Anterior cingulate cortex (tissue), 58 donors: ENCODE results near the gene CNOT1.

Experiments
- DNase-seq, 58 donors: peaks; one replicate each; lab custom pipeline; 2025; lab: John Stamatoyannopoulos, UW

Gene CNOT1

GRCh38 chr16:58506241-58507194 lies 123.1 kb downstream of the CNOT1 start:
- no peak for DNase-seq

GRCh38 chr16:58503863-58504688 lies 125.5 kb downstream of the CNOT1 start:
- no peak for DNase-seq

GRCh38 chr16:58503166-58503862 lies 126.3 kb downstream of the CNOT1 start:
- DNase-seq: no peak

DNA sequence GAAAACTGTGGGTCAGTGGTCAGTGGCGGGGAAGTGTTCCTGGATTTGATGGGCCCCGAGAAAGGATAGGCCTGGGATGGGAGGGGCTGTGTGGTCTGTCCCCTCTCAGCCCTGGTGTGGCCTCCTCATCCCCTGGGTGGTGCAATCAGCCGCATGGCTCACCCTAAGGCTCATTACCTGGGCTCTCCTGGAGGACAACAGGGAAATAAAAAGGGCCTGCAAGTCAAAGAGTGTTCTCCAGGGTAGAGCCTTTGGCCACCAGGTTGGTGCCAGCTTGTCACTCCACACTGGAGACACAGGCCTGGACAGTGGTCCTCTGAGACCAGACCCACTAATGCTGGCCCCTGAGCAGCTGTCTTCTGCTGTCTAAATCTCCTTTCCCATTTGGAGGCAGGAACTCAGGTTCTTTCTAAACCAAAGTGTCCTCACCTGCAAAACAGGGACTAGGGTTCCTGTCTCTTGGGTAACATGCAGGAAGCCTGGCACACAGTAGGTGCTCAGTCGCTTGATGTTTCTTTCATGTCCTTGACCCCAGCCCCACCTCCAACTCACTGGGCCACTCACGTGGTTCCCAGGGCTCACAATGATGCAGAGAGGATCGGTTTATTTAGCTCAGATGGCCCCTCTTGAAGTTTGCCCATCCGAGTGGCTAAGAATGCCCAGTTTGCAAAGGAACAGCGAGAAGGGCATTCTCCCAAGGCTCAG lies 127.3 kb downstream of the CNOT1 start:
- no peak for DNase-seq

DNA sequence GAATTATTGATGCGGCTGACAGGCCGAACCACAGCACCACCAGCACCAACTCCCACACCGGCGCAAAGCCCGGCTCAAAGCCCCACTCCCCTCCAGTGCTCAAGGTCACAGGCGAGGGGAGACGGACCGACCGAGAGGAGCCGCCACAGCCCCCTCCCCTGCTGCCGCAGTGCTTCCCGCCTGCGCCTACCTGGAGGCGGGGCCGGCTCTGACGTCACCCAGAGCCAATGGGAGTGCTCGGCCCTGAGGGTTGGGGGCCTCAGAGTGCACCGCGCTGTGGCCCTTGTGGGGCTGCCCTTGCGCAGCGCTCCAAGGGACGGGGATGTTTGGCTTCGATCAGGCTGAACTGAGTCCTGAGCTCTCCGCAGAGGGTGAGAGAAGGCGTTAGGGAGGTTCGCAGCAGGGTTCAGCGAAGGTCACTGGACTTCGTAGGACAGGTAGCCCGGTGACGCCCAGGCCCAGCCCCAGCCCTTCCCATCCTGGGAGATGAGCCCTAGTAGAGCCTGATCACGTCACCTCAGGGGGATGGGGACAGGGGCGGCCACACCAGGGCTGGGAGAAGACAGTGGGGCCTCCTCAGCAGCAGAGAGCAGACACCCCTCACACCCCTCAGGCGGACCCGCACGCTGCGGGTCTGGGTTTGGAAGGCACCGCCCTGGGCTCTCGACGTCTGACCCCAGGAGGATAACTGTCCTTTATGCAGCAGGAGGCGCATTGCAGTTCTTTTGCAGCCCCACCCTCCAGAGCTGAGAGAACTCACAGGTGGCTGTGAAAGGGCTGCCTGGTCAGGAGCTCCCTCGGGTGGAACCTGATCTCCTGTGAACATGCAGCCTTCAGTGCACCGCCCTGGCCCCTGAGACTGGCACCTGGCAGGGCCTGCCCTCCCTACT lies 128.1 kb downstream of the CNOT1 start:
- DNase-seq: peak in 44 of 58 donors; percentile 29 to 84 (median 51)

GRCh38 chr16:58500430-58501241 lies 129.0 kb downstream of the CNOT1 start:
- DNase-seq: peak in 8 of 58 donors; percentile 18 to 79 (median 52)

- DNase-seq: peak; percentile 38 to 98 (median 91)
Measured at GRCh38 chr16:58499615-58500351, 129.8 kb downstream of the CNOT1 start, which contains the start of gene NDRG4. Gene NDRG4 (plus strand): TSS chr16:58500143. CDS start chr16:58500249, 106 bp downstream.

DNA sequence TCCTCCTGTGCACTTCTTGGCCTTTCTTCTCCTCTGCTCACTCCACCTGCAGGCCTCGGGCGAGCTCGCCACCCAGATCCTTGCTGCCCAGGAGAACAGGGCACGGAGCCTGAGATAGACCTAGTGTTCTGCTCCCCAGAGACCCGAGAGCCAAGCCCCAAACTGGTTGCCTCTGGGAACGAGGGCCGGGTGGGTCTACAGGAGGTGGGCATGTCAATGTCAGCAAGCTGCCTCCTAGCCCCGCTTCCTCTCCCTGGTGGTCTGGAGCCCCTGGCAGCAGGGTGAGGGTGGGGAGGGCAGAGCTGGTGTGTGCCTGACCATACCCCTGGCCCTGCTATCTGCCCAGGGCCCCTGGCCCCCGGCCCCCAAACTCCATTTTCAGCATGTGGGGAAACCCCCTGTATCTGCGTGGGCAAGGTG lies 130.5 kb downstream of the CNOT1 start:
- DNase-seq: peak in 1 of 58 donors; percentile 61

GRCh38 chr16:58498341-58499091 lies 131.1 kb downstream of the CNOT1 start:
- DNase-seq: no peak

DNA sequence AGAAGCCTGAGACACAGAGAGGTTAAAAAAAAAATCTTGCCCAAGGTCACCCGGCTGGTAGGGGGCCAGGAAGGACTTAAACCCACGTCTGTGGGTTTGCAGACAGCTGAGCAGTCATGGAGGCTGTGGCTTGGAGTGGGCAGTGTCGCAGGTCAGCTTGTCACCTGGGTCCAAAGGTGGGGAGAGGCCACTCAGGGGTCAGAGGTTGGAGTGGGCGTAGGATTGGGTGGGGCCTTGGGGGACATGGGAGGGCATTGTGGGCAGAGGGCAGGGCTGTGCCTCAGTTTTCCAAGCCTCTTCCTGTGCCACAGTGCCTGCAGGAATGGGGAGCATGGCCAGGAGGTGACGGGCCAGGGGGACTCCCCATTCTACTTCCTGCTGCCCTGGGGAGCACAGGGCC lies 131.7 kb downstream of the CNOT1 start:
- DNase-seq: no peak

GRCh38 chr16:58497468-58497867 lies 132.2 kb downstream of the CNOT1 start:
- DNase-seq: no peak

DNA sequence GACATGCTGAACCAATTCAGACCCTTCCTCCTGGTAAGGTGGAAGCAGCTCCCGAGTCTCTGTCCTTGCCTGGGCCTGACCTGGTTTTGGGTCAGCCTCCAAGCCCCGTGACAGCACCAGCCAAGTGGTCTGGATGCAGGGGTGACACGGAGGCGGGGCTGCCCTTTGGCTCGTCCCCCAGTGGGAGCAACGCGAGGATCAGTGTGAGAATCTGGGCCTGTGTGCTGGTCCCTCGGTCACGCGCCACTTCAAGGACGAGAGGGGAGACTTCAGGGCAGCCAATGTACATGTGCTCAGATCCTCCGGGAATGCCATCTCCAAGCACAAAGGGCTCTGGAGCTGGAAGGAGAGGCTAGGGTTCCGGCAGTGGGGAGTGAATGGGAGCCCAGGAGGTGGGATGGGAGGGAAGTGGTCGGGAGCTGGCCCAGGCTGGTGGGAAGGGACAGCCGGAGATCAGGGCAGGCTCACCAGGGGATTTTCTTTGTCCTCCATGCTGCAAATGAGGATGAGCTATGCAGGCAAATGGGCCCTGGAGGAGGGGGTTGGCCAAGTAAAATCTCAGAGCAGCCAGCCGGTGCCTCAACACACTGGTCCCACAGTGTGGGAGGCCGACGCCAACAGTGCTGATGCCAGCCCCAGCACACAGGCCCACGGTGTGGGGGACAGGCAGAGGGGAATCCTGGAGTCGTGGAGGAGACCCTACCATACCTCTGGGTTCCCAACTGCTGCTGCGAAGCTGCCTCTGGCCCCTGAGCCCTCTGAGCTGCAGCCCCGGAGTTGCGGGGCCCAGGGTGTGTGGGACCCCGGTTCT lies 133.9 kb downstream of the CNOT1 start:
- peak in 50 of 58 donors; percentile 45 to 96 (median 79) for DNase-seq

GRCh38 chr16:58494981-58495520 lies 134.6 kb downstream of the CNOT1 start:
- peak in 57 of 58 donors; percentile 35 to 96 (median 86) for DNase-seq

DNA sequence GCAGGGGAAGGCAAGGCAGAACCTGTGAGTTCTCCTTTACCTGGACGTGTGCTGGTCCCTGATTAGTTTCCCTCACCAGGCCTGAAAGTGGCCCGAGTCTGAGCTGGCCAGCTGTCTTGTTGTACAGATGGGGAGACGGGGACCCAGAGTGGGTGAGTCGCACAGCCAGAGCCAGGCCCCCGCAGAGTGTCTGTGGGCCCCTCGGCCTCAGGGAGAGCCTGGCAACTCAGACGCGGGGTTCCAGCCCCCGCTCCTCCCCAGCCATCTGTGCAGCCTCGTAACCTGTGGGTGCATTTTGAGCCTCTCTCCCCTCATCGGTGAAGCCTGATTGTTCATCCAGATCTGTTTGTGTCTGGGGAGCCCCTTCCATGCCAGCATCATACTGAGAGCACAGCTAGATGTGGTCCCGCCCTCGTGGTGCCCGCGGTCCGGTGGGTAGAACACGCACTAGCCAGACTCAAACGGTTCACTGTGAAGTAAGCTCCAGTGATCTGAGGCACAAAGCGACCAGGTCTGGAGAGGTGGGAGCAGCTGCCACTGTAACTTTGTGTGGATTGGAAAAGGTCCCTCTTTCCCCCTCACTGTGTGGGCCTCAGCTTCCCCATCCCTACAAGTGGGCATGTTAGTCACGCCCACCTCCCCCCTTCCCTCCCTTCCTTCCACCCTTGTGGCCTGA lies 135.7 kb downstream of the CNOT1 start:
- DNase-seq: peak in 5 of 58 donors; percentile 26 to 53 (median 32)

- peak in 10 of 58 donors; percentile 14 to 49 (median 29) for DNase-seq
Measured at GRCh38 chr16:58492735-58493134, 136.9 kb downstream of the CNOT1 start.
